Head of caudate nucleus (tissue), 42 donors: ENCODE measurements around the gene PDE8B.

ENCODE experiments used
- DNase-seq, 42 donors: peaks; one replicate each; pipeline versions ENCODE4 v3.0.0 to v3.0.0-alpha.2; 2020 to 2021; ENCODE audit warnings: mixed read lengths in 7 of 42
- intact Hi-C: fragments of 100-400 bp; cut with DNase I; formaldehyde crosslinking; loops from one replicate; pipeline ENCODE4 v1.15.0; 2022

PDE8B gene

DNA sequence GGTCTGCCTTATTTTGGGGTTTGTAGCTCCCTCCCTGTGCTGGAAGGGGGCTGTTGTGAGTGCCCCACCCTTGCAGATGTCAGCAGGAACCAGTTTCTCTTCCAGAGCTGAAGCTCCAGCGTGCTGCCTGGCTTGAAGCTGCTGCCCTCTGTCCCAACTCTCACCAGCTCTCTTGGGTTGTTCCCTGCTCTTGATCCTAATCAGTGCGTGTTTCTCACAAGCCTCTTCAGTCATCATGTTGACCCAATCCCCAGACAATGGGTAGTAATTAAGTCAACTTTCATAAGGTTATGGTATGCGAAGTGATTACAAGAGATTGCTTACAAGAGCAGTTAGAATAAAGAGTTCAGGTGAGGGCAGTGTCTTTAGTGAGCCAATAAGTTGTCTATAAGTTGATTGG, 57.0 kb downstream of the PDE8B start:
- intact Hi-C loops: no loop called here
- no peak for DNase-seq

DNA sequence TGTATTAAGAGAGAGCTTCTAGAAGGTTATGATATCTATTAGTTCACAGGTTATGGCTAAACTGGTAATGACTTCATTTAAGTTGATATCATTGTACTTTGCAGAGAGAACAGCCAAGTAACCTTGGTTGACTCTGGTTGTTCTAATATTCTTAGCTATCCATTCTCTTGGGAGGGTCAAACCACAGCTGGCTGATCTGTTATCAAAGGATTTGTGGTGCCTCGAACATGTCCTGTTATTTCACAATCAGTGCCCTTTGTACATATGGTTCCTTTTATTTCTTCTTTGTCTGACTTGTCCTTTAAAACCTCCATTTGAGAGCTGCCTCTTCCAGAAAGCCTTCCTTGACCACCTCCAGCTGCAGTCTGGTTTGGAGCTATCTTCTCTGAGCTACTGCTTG, 61.7 kb downstream of the PDE8B start:
- no peak for DNase-seq

DNA sequence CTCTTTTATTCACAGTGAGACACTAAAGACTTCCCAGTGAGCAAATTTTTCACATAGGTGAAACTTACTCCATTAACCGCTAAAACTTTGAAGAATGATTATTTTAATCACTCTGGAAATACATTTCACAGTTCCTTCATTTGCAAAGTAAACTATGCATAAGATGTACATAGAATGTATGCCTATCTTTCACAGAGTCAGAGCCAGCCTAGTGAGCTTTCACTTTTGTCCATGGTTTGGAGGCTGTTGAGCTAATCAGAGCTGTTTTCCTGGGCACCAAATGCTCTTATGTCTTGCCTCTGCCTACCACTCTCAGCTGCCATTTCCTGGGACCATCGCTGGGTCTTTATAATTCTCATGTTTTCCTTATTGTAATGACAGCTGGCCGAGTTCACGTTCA, 67.3 kb downstream of the PDE8B start:
- intact Hi-C loops: no loop called here
- DNase-seq: no peak

More for the DNA sequence above, 61.7 kb downstream of the PDE8B start:
- intact Hi-C loops: no loop called here

DNA sequence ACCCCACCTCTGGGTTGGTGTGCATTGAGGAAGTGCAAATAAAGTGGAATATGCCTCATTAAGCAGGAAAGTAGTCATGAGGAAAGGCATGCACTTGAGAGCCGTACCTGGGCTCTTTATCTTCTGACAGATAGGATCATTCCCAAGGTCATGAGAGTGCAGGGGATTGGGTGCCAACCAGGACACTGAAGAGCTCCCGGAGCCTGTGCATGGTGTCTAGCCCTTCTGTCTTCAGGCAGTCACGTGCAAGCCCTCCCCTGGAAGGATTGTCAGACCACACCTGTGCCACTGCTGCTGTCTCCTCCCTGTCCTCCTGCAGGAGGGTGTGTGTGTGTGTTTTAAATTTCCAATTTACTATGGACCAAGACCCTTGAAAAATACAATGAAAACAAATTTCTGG, 69.6 kb downstream of the PDE8B start:
- intact Hi-C loops: no loop called here

DNA sequence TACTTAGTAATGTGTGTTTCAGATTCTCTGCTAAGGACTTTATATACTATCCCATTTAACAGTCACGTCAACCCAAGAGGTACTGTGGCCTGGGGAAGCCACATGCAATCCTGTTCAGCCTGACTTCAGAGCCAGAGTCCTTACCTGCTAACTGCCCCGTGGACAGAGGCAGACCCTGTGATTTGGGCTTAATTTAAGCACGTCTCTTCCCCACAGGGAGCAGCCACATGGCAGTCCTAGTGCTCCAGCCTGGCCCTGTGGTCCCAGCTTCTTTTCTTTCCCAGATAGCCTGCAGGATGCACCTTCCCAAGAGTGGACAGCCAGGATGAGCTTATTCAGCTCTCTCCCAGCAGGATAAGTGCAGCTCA, 71.5 kb downstream of the PDE8B start:
- intact Hi-C loops: no loop called here
- no peak for DNase-seq

More for the DNA sequence above, 69.6 kb downstream of the PDE8B start:
- no peak for DNase-seq

DNA sequence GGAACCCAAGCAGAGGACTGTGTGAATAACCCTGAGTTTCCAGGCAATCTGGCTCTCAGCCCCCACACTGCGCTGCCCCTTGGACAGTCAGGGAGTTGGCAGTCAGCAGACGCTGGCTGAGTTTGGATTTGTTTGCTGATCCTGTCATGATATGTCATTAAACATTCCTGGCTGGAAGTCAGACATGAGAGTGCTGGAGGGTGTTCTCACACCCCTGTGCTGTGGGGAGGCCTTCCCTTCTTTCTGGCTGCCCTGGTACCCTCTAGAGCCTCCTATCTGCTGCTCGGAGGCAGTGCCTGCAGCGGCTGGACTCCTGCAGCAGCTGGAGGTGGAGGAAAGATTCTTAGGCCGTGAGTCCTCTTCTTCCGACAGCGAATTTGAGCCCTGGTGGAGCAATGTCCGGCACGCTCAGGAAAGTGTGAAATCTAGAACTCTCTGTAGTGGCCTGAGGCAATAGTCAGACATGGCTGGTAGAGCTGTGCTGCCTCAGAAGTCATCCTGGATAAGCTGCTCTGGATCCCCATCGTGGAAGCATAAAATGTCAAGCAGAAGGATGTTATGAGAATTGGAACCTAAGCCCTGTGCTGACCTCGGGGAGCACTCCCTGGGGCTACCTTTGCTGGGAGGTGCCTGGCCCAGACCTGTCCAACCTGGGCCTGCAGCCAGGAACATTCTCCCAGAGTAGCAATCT, 72.0 kb downstream of the PDE8B start:
- peak in 1 of 42 donors; percentile 24 for DNase-seq
- intact Hi-C loops: no loop called here

DNA sequence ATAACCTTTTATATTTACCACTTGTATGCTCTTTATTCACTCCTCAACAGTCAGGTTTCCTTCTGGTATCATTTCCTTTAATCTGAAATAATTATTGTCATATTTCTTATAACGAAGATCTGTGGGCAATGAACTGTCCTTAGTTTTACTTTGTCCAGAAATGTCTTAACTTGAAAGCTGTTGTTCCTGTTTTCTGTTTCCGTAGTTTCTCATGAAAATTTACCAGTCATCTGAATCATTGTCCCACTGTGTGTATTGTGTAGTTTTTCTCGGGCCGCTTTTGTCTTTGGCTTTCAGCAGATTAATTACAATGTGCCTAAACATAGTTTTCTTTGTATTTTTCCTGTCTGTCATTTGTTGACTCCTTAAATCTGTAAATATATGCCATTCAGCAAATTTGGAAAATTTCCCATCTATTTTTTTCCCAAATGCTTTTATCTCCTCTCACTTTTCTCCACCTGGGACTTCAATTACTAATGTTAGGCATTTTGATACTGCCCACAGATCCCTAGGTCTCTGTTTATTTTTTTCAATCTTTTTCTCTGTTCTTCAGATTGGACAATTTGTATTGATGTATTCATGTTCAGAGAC, 74.9 kb downstream of the PDE8B start:
- no peak for DNase-seq
- intact Hi-C loops: no loop called here

DNA sequence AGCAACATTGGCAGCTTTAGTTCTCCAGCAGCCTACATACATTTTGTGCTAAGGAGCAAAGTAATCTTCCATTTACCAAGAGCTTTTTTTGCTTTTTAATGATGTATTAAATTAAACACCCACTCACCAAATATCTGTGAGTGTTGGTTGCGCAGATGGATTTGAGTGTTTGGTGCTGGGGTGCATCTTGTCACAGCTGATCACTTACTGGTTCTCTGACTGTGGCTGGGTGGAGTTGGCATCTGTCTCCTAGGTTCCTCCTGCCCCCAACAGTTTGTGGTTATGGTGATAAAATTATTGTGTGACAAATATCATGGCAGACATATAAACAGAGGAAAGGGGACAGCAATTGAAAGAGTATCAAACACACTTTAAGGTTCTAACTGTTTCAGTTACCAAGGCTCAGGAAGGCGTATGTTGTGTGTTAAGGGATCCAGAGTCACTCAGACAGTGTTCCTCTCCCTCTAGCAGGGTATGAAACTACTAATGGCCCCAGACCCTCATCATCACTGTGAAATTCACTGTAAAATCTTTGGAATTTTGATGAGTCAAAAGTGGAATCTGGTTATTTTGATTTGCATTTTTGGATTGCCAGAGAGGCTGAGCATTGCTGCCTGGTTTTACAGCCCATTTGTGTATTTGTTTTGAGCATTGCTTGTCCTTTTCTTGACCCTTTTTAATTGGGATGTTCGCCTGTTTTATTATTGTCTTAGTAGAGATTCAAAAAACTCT, 81.7 kb downstream of the PDE8B start:
- intact Hi-C loops: no loop called here
- DNase-seq: peak in 6 of 42 donors; percentile 17 to 50 (median 34)

DNA sequence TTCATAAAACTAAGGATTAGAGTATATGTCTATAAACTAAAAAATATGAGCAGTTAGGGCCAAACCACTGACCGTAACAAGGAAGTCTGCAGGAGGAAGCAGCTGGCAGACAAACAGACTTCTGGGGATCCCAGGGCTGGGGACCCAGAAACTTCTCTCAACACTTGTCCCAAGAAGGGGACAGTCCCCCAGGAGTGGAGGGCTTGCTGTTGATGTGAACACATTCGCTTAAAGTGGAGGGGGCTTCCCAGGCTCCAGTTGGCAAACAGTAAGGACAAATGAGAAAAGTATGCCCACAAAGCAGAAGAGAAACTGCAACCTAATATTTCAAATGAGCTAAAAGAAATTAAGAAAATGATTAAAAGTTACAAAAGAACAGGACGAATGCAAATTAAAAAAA, 83.7 kb downstream of the PDE8B start:
- DNase-seq: no peak
- intact Hi-C loops: no loop called here

DNA sequence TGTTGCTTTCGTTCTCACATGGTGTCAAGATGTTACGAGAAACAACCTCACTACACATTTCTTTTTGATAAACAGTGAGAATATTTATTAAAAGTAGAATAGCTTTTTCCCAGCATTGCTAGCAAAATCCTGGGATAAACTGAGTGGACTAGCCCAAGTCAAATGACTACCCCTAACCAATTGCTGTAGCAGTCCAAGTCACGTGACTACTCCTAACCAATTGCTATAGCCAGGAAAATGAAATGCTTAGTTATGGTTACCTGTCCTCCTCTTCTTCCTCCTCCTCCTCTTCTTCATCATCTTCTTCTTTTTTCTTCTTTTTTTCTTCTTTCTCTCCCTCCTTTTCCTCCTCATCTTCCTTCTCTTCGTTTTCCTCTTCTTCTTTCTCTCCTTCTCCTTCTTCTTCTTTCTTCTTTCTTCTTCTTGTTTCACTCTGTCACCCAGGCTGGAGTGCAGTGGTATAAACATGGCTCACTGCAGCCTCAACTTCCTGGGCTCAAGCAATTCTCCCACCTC, 85.4 kb downstream of the PDE8B start:
- intact Hi-C loops: no loop called here
- DNase-seq: no peak

DNA sequence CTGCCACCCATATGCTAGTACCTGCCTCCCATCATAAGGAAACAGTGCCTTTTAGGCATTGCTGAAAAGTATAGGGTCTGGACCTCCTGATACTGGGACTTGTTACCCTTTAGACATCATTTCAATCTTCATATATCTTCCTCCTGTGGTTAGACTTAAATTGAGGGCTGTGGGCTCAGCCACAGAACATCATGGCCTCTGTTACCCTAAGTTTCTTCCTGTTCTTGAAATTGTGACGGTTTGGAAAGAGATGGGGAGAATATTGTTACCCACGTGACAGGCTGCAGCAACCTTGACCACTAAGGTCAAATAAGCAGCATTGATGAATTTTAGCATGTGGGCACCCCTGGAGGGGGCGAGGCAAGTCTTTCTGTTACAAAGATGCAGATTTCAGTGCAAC, 87.7 kb downstream of the PDE8B start:
- intact Hi-C loops: no loop called here
- no peak for DNase-seq

DNA sequence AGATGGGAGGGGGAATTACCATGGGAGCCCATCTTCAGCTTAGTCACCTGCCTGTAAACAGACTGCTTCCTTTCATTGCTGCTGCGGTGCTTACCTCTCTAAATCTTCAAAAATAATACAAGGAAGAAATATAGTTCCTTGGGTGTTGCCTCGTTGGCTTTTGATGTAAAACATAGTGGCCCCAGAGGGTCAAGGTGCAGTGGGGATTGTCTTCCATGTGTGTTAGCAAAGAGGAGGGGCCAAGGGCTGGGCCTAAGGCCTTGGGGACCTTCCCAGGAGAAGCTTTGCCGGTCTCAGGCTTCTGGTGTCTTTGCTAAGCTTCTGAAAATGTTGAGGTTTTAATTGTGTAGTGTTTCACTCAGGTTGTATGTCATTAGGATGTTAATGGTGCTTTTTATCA, 90.0 kb downstream of the PDE8B start:
- DNase-seq: no peak
- intact Hi-C loops: no loop called here

DNA sequence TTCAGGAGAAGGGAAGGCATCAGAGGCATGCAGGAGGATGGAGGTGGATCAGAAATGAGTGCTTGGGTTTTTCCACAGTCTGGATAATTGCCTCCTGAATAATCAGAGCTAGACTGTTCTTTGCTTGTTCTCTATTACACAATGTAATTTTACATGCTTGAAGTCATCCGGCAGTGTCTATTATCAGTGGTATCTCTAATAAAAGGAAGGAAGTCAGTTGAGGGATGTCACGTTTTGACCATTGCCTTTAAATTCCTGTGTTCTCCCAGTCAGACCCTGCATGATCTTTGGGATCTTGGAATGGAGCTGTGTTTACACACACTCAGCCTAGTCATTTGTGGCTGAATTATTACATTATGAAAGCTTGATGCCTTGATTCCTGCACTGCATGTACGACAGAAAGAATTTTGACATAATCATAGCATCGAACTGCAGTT, 91.0 kb downstream of the PDE8B start:
- peak in 8 of 42 donors; percentile 30 to 62 (median 44) for DNase-seq
- intact Hi-C loops: no loop called here

DNA sequence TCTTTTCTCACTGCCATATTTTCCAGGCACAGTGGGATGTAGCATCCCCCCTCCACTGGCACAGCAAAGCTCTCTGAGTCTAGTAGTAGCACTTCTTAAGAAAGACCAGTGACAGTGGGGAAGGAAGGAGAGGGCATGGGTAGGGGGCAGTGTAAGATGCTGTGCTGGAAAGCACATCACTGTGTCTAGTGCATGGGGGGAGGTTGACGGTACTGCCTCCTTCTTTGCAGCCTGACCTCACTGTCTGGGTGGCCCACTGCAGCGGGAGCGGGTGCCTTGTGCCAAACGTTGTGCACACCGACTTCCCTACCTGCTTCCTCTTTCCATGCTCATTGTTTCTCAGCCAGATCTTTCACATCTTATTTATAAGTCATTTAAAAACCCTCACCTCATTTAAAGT, 91.8 kb downstream of the PDE8B start:
- no peak for DNase-seq
- intact Hi-C loops: no loop called here

DNA sequence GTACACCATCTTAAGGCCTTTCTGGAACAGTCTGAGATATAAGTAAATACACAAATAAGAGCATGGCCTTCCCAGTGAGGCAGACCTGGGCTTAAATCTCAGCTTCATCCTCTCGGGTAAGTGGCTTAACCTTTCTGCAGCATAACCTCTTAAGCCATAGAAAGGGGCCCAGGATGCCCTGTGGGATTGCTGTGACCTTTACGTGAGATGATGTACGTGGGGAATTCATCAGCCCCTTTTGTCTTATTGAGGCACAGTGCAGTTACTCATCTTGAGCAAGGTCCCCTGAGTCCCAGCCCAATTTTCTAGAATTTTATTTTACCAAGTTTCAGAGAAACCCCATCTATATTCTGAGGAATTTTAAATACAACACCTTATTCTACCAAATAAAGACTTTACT, 92.2 kb downstream of the PDE8B start:
- intact Hi-C loops: no loop called here
- DNase-seq: no peak

DNA sequence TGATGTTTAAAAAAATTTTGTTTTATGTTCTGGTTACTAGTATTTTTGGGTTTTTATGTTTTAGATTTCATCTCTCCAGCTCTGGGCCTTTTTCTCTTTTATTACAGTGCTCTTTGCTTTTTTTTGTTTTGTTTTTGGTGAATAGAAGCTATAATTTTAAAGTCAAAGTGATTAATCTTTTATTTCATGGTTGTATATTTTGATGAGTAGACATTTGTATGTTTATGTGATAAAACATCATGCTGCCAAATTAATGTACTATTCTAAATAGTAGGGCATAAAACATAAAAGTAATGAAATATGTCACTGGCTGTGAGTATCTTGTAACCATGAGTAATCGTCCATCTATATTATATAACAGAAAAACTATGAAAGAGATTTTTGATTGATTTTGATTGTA, 93.9 kb downstream of the PDE8B start:
- intact Hi-C loops: no loop called here
- no peak for DNase-seq

DNA sequence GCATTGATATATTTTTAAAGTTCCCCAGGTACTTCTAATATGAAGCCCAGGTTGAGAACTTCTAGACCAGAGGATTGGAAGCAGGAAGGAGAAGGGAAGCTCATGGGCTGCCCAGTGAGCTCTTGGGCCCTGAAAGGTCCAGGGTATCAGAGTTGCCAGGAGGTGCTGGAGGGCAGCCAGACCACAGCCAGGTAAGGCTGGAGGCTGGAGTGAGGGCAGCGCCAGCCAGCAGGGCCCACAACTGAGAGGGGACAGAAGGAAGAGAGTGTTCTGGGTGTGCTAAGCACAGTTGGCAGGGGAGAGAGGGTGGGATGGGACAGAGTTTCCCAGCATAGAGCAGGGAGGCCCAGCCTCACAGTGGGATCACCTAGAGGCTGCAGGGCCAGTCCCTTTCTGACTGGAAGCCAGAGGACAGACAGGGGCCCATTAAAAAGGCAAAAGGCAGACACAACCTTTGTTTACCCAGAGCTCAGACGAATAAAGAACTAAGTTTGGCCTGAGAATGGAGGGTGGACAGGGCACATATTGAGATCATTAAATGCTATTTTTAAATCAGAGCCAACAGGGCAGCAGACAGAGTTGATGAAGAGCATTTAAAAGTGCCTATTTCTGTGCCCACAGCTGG, 94.9 kb downstream of the PDE8B start:
- DNase-seq: no peak
- intact Hi-C loops: no loop called here

DNA sequence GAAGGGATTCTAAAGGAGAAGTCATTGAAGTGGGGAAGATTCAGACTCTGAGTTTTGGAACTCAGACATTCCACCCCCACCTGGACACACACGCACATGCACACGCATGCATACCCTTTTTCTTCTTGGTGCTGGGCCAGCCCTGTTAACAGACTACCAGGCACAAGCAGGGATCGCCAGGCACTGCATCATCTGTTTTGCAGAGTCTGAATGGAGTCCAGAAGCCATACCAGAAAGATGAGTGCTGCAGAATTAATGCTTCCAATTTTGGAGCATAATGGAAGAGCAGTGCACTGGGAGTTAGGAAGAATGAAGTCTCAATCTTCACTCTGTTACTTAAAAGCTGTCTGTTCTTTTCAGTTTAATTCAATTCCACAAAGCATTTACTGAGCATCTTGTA, 95.5 kb downstream of the PDE8B start:
- no peak for DNase-seq
- intact Hi-C loops: no loop called here

DNA sequence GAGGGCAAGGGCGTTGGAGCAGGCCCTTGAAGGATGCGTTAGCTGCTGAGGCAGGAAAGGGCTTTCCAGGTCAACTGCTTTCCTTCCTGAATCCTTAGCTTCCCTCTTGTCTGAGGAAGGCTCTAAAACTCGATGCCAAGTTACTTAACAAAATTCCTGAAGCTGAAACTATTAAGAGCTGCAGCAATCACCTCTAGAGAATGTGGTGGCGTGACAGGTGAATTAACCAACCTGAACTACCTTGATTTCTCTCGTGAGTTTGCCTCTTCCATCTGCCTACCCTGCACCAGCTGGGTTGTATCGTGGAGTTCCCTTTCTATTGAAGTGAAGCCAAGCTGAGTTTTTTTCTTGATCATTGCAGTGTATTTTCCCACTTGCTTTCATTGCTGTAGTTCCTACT, 96.1 kb downstream of the PDE8B start:
- peak in 15 of 42 donors; percentile 23 to 69 (median 37) for DNase-seq
- intact Hi-C loops: no loop called here
